Memory B cell (primary cell): Measurements from ENCODE around the gene PNCK.
"Not testable (repeated sequence)": the region's sequence is repeated elsewhere in the genome, so short reads cannot be mapped to it uniquely, and the experiment has no call there.

Experiments used
- ATAC-seq: fragments of 150-1000 bp; cut with Tn5 transposase; 2 replicates; pipeline ENCODE4 v1.10.0; 2021; ENCODE audit warnings: low read depth, mild to moderate bottlenecking, moderate library complexity
- DNase-seq, 2 donors: peaks; one replicate each; pipeline ENCODE4 v3.0.0; 2022; ENCODE audit warnings: low spot score in 2 of 2
- H3K27ac Mint-ChIP-seq: one replicate; pipeline ENCODE4 v1.8.0; 2022; ENCODE audit warnings: mild to moderate bottlenecking, moderate library complexity, mixed read lengths
- H3K27me3 Mint-ChIP-seq: one replicate; pipeline ENCODE4 v1.8.0; 2022; ENCODE audit warnings: mixed read lengths
- H3K36me3 Mint-ChIP-seq: one replicate; pipeline ENCODE4 v1.8.0; 2022; ENCODE audit warnings: mild to moderate bottlenecking, mixed read lengths
- H3K4me1 Mint-ChIP-seq: one replicate; pipeline ENCODE4 v1.8.0; 2022; ENCODE audit warnings: mixed read lengths
- H3K4me3 Mint-ChIP-seq: one replicate; pipeline ENCODE4 v1.8.0; 2022; ENCODE audit warnings: mild to moderate bottlenecking, moderate library complexity, mixed read lengths
- H3K9me3 Mint-ChIP-seq: one replicate; pipeline ENCODE4 v1.8.0; 2022; ENCODE audit warnings: mixed read lengths

PNCK gene

DNA sequence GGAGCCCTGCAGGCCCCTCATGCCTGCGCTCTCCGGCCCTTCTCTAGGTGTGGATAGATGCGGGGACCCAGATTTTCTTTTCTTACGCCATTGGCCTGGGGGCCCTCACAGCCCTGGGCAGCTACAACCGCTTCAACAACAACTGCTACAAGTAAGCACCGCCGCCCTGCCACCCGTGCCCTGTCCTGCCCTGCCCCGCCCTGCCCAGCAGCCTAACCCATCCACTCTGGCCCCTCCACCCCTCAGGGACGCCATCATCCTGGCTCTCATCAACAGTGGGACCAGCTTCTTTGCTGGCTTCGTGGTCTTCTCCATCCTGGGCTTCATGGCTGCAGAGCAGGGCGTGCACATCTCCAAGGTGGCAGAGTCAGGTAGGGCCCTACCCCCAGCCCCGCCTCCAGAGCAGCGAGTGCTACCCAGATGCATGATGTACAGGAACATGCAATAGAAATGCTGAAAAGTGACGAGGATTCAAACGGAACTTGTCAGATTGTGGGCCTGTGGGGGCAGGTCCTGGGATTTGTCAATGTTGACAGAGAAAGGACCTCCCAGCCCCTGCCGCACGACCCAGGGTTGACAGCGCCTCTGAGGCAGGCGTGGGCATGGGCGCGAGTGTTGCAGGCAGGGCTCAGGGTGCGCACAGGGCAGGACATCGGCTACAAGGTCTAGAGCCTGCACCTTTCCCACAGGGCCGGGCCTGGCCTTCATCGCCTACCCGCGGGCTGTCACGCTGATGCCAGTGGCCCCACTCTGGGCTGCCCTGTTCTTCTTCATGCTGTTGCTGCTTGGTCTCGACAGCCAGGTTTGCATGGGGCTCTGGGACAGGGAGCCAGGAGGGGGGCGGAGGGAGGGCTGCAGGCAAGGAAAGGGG is 19.8 kb upstream of the PNCK start:
- DNase-seq (no peak), ATAC-seq (no peak)
- Mint-ChIP-seq H3K27ac (no peak overlapping the region), H3K4me1 (no peaks in the 10 kb centered on the region), H3K27me3 (no peaks in the 10 kb centered on the region), H3K4me3 (no peak overlapping the region), H3K36me3 (peaks cover 8% of the 10 kb centered on the region), H3K9me3 (no peaks in the 10 kb centered on the region)

DNA sequence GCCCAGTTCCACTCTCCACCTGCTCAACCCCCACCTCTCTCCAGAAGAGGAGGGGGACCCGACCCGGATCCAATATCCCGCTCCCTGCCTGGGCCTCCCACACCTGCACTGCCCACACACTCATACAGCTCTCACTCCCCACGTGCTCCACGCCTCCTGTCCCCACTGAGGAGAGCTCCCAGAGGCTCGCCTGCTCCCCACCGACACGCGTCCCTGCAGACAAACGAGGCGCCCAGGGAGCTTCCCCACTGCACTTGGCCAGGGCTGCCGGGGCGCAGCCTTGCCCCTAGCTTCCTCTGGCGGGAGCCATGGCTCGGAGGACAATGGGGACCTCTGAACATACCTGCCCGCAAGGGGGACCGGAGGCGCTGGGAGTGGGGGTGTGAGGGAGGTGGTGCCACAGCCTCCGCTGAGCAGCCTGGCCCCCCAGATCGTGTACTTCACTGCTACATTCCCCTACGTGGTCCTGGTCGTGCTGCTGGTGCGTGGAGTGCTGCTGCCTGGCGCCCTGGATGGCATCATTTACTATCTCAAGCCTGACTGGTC is 19.1 kb upstream of the PNCK start:
- H3K9me3 Mint-ChIP-seq, result no peaks in the 10 kb centered on the region
- ATAC-seq, result no peak
- no peak overlapping the region for H3K27ac Mint-ChIP-seq
- H3K4me3 Mint-ChIP-seq, result no peak overlapping the region
- no peaks in the 10 kb centered on the region for H3K27me3 Mint-ChIP-seq
- no peaks in the 10 kb centered on the region for H3K4me1 Mint-ChIP-seq
- DNase-seq, result no peak
- peaks cover 8% of the 10 kb centered on the region for H3K36me3 Mint-ChIP-seq

DNA sequence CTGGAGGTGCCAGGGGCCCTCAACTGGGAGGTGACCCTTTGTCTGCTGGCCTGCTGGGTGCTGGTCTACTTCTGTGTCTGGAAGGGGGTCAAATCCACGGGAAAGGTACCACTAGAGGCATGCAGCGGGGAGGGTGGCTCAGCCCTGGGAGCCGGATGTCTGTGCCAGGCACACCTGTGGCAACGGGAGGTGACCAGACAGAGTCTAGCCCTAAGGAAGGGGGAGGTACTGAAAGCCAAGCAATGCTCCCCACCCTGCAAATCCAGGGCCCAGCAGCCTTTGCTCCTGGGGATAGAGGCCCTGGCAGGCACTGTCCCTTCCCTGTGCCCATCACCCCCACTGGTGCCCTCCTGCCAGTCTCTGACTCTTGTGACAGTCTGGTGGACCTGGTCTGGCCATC is 18.4 kb upstream of the PNCK start:
- H3K4me1 Mint-ChIP-seq, result peaks cover 2% of the 10 kb centered on the region
- H3K9me3 Mint-ChIP-seq, result no peaks in the 10 kb centered on the region
- no peak for DNase-seq
- H3K27ac Mint-ChIP-seq, result no peak overlapping the region
- no peak for ATAC-seq
- H3K4me3 Mint-ChIP-seq, result no peak overlapping the region
- H3K27me3 Mint-ChIP-seq, result no peaks in the 10 kb centered on the region
- peaks cover 2% of the 10 kb centered on the region for H3K36me3 Mint-ChIP-seq

DNA sequence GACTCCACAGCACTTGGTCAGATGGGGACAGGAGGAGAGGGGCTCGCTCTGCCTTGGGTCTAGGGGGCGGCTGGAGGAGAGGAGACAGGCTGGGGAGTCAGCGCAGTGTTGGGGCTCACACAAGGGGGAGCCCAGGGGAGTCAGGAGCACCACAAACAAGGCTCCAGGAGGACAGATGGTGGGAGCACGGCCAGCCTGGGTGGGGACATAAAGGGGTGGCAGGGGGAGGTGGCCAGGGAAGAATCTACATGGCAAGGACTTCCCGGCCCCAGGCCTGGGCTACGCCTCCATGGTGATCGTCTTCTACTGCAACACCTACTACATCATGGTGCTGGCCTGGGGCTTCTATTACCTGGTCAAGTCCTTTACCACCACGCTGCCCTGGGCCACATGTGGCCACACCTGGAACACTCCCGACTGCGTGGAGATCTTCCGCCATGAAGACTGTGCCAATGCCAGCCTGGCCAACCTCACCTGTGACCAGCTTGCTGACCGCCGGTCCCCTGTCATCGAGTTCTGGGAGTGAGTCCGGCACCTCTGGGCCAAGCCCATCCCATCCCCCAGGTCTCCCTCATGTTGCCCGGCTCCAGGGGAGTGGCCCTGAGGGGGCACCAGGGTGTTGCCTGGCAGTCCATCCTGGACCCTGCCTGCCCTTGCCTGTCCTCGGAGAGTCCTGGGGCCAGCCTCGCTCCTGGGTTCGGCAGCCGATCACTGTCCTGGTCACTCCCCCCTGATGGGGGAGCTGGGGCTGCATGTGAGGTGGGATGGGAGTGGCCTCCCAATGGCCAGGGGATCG is 17.6 kb upstream of the PNCK start:
- not testable (repeated sequence) for DNase-seq, H3K27ac Mint-ChIP-seq, H3K27me3 Mint-ChIP-seq, ATAC-seq, H3K4me1 Mint-ChIP-seq, H3K4me3 Mint-ChIP-seq, H3K36me3 Mint-ChIP-seq, H3K9me3 Mint-ChIP-seq

DNA sequence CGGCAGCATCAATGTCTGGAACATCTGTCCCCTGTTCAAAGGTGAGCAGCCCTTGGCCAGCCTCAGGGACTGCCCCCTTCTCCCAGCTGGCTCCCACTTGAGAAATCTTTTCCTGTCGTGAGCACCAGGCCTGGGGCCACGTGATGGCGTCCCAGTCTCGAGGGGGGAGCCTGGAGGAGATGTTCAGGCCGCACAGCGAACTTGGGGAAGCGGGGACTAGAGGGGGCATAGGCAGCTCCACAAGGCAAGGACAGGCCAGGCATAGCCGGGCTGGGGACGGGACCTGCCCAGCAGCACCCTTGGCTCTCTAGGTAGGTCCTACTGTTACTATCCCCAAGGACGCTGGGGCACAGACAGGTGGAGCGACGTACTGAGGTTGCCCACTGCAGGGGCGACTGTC is 16.9 kb upstream of the PNCK start:
- Mint-ChIP-seq H3K27me3 (peaks cover 3% of the 10 kb centered on the region), H3K4me1 (peaks cover 2% of the 10 kb centered on the region), H3K27ac (no peak overlapping the region), H3K4me3 (no peak overlapping the region), H3K36me3 (peaks cover 2% of the 10 kb centered on the region), H3K9me3 (no peaks in the 10 kb centered on the region)
- ATAC-seq (no peak), DNase-seq (no peak)

DNA sequence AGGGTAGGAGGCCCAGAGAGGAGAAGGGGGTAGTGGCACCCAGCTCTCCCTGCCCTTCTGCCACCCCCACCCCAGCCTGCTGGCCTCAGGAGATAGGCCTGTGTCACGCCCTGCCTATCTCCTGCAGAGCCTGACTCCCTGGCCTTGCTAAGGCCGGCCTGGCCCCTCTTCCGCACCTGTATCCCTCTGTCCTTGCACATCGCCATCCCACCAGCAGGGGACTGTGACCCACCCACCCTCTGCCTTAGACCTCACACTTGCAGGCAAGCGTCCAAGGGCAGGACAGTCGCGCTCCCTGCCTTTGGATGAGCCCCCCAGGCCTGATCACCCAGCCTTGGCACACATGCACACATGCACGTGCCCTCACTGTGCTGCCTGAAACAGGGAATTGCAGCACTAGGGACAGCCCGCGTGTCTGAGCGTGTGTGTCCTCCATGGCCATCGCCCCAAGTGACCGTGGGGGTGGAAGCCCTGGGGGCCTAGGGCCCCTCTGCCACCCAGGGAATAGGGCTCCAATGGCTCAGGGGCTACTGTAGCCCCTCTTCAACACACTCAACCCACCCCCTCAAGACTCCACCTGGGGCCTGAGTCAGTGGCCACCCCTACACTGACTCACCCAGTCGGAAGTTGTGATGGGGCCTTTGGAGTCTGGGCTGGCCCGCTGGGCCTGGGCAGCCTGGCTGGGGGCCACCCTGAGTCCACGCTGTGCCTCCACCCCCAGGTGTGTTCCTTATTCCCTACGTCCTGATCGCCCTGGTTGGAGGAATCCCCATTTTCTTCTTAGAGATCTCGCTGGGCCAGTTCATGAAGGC is 16.2 kb upstream of the PNCK start:
- ATAC-seq (no peak), DNase-seq (no peak)
- Mint-ChIP-seq H3K4me1 (peaks cover 2% of the 10 kb centered on the region), H3K36me3 (peaks cover 2% of the 10 kb centered on the region), H3K9me3 (no peaks in the 10 kb centered on the region), H3K4me3 (no peak overlapping the region), H3K27ac (no peak overlapping the region), H3K27me3 (peaks cover 3% of the 10 kb centered on the region)

DNA sequence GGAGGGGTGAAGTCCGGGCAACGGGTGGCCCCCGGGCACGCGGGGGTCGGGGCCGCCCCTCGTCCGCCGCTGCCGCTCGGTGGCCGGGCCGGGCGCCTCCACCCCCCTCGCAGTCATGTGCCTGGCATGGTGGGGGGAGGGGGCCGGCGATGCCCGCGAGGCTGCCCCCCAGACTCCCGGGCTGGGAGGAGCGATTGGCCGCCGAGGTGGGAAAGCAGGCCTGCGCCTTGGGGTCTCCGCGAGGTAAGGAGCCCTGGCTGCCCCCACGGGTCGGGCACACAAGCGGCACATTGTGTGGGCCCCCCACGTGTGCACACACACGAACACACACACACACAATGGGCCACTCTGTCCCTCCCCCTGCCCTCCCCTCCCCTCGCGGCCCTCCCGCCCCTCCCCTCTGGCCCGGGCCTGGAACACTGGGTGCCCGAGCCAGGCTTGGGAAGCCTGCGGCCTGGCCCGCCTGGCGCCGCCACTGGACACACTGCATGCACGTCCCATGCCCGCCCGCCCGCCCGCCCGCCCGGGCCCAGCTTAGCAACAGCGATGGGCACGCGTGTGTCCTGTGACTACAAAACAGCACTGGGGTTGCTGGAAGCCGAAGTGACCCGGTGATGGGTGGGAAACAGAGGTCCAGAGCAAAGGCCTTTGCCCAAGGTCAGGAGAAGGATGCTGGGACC is 15.4 kb upstream of the PNCK start:
- Mint-ChIP-seq H3K27ac (no peak overlapping the region), H3K27me3 (peaks cover 3% of the 10 kb centered on the region), H3K9me3 (no peaks in the 10 kb centered on the region), H3K4me3 (no peak overlapping the region), H3K36me3 (no peaks in the 10 kb centered on the region), H3K4me1 (peaks cover 2% of the 10 kb centered on the region)
- no peak for ATAC-seq
- DNase-seq, result no peak

DNA sequence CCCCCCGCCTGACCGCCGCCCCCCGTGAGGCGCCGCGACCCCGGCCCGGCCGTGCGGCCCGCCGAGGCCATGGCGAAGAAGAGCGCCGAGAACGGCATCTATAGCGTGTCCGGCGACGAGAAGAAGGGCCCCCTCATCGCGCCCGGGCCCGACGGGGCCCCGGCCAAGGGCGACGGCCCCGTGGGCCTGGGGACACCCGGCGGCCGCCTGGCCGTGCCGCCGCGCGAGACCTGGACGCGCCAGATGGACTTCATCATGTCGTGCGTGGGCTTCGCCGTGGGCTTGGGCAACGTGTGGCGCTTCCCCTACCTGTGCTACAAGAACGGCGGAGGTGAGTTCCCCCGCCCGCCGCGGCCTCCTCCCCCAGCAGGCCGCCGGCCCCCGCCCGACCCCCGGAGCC is 14.9 kb upstream of the PNCK start:
- Mint-ChIP-seq H3K27ac (no peak overlapping the region), H3K4me1 (peaks cover 2% of the 10 kb centered on the region), H3K4me3 (no peak overlapping the region), H3K27me3 (peaks cover 3% of the 10 kb centered on the region), H3K9me3 (peaks cover 2% of the 10 kb centered on the region), H3K36me3 (no peaks in the 10 kb centered on the region)
- ATAC-seq, result no peak
- DNase-seq, result no peak

DNA sequence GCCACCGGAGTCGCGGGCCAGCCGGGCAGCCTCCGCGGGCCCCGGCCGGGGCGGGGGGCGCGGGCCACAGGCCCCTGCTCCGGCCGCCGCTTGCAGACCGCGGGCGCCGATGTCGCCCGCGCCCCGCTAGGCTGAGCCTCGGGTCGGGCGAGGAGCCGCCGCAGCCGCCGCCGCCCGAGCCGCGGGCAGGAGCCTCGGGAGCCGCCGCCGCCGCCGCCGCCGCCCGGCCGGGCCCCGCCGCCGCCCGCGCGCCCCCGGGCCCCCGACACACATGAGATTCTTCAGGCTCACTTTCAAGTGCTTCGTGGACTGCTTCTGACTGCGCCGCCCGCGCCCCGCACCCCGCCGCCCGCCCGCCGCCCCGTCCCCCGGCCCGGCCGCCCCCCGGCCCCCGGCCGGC is 14.5 kb upstream of the PNCK start:
- no peak overlapping the region for H3K4me3 Mint-ChIP-seq
- ATAC-seq (peak; percentile 46), DNase-seq (no peak)
- H3K27me3 Mint-ChIP-seq, result peaks cover 3% of the 10 kb centered on the region
- H3K36me3 Mint-ChIP-seq, result no peaks in the 10 kb centered on the region
- H3K4me1 Mint-ChIP-seq, result peaks cover 2% of the 10 kb centered on the region
- H3K9me3 Mint-ChIP-seq, result peaks cover 2% of the 10 kb centered on the region
- no peak overlapping the region for H3K27ac Mint-ChIP-seq

DNA sequence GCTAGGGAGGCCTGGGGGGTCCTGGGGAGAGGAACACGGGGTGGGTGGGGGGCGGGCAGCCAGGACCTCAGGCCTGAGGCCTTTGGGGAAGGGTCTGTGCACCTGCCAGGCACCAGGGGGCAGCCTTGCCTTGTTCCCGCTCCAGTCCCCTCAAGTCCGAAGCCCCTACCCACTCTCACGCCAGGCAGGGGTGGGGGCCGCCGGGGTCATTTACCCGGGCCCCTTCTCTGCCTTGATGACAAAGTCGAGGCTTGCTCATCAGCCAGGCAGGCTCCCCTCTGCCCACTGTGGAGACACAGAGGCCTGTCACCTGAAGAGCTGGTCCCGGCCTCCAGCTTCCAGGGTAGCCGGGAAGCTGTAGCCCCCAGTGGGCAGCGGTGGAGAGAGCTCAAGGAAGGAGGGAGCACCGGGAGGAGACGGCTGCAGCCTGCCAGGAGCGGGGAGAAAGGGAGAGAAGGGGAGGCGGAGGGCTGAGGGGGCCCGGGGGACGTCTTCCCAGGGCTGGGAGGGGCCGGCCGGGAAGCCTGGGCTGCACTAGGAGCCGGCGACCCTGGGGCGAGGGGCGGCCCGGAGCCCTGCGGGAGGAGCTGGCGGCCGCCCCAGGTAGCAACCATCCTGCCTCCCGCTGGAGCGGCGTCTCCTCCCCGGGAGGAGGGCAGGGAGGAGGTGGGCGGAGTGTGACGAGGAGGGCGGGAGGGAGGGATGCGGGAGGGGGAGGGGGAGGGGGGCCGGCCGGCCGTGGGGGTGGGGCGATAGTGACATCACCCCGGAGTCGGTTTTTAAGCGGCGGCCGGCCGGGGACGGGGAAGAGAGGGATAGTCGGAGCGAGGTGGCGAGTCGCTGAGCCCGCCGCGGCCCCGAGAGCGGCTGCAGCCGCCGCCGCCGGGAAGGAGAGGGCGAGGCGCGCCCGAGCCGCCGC is 13.8 kb upstream of the PNCK start, which contains the start of gene SLC6A8:
SLC6A8 (plus strand) TSS at position 806 of the 919 bp plus-strand sequence. CDS start 649 bp downstream, outside the sequence.
- Mint-ChIP-seq H3K9me3 (peaks cover 2% of the 10 kb centered on the region), H3K27ac (no peak within 1 kb of the TSS), H3K27me3 (peaks cover 3% of the 10 kb centered on the region), H3K4me1 (peaks cover 2% of the 10 kb centered on the region), H3K4me3 (peak within 1 kb of the TSS; percentile 94), H3K36me3 (no peaks in the 10 kb centered on the region)
- peak in 1 of 2 donors; percentile 39 for DNase-seq
- ATAC-seq, result peak; percentile 55

DNA sequence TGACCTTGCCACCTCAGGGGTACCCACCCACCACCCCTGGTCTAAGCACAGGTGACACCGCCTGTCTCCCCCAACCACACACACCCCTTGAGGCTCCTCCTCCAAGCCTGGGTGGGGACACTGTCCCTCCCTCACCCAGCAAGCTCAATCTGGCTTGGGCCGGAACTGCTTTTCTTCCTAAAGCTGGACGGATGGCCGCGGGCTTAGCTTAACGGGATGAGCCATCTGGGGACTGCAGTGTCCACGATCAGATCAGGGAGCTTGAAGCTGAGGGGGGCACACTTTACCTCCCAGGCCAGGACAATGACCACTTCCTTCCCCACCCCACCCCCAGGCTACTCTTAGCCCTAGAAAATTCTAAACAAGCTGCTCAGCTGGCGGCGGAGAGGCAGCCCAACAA is 13.1 kb upstream of the PNCK start:
- peaks cover 2% of the 10 kb centered on the region for H3K9me3 Mint-ChIP-seq
- ATAC-seq, result no peak
- no peak overlapping the region for H3K27ac Mint-ChIP-seq
- peaks cover 2% of the 10 kb centered on the region for H3K4me1 Mint-ChIP-seq
- no peaks in the 10 kb centered on the region for H3K36me3 Mint-ChIP-seq
- peaks cover 3% of the 10 kb centered on the region for H3K27me3 Mint-ChIP-seq
- peak overlapping the region; percentile 29 for H3K4me3 Mint-ChIP-seq
- DNase-seq, result no peak

DNA sequence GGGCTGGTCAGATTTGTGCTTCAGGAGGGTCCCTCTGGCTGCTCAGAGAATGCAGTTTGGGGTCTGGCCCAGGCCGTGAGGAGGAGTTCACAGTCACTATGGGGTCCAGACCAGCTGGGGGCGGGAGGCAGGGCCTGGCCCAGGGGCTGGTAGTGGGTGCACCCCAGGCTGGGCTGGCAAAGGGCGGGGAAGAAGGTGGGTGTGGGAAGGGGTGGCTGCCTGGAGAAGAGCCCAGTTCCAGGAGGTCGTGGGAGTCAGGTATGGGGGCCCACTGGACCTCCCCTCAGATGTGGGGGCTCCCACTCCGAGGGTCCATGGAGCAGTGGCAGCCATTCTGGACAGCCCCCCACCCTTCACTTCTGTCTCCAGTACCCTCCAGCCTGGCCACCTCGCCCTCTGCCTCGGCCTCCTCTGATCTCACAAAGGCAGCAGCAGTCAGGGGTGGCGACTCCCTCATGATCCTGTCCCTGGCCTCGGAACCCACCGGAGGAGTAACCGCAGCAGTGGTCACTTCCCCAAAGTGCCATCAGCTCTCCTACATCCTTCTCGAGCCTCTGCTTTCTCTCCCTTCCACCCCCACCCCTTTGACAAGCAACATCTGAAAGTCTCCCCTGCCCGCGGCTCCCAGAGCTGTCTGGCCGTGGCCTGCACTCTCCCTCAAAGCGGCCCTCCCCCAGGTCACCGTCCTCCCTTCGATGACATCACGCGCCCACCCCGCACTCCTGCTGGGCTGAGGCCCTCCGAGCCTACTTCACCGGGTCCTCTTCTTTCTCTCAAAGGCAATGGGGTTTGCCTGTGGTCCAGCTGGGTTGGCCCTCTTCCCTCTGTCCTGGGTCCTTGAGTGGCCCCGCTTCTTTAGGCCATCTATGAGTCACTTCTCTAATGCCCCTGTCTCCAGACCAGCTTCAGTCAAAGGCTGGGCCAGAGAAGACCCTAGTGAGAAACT is 12.4 kb upstream of the PNCK start:
- H3K27me3 Mint-ChIP-seq, result peaks cover 3% of the 10 kb centered on the region
- H3K4me1 Mint-ChIP-seq, result peaks cover 2% of the 10 kb centered on the region
- H3K4me3 Mint-ChIP-seq, result peak overlapping the region; percentile 29

More for the DNA sequence above, 12.4 kb upstream of the PNCK start:
- peaks cover 2% of the 10 kb centered on the region for H3K9me3 Mint-ChIP-seq
- DNase-seq (no peak), ATAC-seq (no peak)
- H3K36me3 Mint-ChIP-seq, result no peaks in the 10 kb centered on the region
- no peak overlapping the region for H3K27ac Mint-ChIP-seq
